ENCODE data around the gene SPTLC2. TPM values are rescaled to one million over a fixed set of nuclear protein-coding genes. Genes with fewer than 3 reads are reported as not detected.

Gene SPTLC2
- total RNA-seq, 1 donor from 2014 or later, result 44.2 TPM

DNA sequence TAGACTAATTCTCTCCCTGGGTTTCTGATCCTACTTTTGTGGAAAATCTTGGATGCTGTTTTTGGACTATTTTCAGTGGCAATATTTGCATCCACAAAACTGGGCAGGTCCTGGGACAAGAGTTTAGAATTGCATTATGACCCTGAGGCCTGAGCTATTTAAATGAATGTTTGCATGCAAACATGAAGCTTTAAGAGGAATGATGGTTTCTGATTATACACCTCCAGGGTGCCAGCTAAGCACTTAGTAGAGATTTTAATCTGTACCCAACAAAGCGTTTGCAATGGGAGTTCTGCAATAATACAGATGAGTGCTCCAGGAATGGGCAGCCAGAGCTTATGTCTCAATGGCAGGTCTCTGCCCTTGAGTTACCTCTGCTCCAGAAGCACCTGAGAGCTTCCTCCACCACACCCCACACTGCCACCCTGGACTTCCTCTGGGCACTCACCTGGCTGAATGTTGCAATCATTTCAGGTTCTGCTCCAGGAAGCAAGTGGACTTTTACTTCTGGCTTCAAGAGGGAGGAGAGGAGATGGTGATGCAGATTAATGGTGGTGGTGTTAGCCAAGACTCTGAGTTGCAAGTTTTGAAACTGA, 6.0 kb upstream of the SPTLC2 start:
- DNase-seq (ENCODE audit: low spot score), result peak; percentile 77

DNA sequence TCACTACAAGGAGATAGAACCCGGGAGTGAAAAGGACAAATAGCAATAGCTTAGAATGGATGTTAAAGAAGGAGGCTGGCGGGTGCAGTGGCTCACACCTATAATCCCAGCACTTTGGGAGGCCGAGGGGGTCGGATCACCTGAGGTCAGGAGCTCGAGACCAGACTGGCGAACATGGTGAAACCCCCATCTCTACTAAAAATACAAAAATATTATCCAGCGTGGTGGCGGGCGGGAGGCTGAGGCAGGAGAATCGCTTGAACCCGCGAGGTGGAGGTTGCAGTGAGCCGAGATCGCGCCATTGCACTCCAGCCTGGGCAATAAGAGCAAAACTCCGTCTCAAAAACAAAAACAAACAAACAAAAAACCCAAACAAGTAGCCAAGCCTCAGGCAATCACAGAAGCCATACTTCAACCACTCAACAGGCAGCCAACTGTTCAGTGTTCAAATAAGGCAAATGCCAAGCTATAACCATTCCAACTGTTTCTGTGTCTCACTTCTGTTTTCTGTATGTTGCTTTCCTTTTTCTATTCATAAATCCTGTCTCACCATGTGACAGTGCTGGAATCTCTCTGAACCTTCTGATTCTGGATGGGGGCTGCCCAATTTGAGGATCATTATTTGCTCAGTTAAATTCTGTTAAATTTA, 3.9 kb upstream of the SPTLC2 start:
- no peak for DNase-seq (ENCODE audit: low spot score)

DNA sequence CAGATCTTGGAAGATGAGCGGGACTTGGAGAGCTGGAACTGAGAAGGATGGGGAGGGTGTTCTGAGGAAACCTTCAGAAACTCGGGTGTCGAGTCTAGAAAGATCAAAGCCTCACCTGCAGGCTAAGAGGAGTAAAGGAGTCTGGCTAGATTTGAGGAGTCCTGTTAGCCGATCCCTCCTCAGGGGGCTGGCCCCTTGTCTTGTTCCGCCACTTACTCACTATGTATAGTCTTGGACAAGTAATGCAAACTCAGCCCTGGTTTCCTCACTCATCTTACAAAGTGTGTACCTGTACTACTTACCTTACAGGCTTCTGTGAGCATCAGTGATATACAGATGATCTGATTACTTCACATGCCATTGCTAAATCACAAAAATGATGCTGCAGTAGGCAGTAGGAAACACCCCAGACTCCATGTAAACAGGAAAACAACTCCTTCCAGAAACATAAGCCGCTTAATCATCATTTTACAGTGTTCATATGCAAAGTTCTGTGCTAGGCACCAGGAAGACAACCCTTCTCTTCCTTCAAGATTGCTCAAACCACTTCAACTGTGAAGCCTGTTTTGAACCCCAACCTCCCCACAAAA, 2.0 kb upstream of the SPTLC2 start:
- no peak for DNase-seq (ENCODE audit: low spot score)

DNA sequence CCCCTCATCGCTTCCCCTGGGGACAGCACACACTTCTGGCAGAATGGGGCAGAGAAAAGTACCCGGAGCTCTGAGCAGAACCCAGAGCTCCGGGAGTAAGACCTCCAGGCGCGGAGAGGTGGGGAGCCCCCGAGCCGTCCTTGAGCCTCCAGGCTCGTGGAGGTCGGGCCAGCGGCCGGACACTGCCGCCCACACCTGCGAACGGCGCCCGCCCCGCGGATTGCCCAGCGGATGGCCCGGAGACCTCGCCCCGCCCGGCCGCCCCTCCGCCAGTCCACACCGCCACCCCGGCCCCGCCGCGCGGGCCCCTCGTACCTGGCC, 344 bp downstream of the SPTLC2 start:
- DNase-seq (ENCODE audit: low spot score), result no peak

DNA sequence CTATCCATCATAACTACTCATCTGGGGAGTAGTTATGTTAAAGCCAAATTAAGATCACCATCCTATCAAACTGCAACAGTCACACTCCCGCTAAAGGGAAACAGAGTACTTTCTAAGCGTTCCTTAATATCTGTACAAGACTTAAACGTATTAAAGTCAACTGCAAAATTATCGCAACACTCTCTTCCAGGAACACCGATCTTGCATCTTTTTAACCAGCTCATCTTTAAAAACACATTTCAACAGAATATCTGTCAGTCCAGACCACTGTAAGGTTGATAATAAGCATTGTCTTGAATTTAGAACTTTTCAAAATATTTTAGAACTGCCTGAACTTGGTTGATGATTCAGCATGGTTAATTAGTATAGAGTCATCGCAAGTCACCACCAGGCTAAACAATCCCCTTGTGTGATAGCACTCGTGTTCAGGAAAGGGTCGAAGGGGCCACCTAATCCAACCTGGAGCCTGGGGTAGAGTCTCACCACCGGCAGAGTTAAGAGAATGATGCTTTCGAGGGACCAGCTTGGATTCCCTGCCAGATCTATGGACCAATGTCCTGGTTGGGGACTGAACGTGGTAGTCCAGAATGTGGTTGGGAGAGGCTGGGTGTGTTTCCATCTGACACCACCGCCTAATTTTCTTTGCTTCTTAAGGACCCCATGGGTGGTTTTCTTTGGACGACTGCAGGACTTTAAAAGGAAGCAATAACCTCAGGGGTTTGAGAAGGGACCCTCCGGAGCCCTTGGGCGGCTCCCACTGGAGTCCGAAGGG, 890 bp downstream of the SPTLC2 start:
- DNase-seq (ENCODE audit: low spot score), result no peak

DNA sequence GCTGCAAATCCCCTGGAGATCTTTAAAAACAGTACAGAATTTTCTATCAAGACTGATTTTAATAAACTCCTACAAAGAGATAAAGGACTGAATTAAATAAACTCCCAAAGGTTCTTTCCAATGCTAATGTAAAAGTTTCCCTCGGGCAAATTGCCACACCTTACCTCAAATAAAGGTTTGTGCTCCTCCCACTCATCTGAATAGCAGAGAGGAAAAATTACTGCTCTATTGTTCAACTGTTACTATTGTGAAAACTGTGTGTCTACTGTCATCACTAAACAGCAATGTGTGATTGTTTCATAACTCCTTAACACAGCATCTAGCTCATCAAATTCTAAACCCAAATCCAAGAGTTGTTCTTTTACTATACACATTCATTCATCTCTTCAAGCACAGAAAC, 3.2 kb downstream of the SPTLC2 start:
- DNase-seq (ENCODE audit: low spot score), result no peak

DNA sequence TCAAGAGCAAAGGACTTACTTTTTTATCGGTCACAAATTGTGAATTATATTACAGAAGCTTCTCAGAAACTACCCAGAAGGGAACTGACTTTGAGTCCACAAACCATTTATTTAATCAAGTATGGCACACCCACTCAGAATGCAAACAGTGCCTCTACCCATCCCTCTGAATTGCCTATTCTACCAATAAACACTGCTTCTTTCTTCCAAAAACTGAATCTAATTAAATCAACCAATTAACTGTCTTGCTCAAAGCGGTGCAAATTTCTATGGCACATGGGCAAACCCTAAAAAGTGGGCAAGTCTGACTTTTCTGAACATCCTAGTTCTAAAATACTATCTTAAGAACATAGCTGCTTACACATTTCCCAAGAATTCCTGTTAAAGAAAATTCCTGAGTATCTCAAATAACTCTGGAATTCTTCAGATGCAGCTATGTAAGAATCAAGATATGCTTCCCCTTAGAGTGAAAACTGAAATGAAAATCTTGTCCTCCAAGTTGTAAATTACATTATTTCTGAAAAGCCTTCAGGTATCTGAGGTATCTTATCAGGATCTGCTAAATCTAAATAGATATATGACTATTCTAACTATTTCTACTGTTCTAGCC, 4.3 kb downstream of the SPTLC2 start:
- DNase-seq (ENCODE audit: low spot score), result no peak

DNA sequence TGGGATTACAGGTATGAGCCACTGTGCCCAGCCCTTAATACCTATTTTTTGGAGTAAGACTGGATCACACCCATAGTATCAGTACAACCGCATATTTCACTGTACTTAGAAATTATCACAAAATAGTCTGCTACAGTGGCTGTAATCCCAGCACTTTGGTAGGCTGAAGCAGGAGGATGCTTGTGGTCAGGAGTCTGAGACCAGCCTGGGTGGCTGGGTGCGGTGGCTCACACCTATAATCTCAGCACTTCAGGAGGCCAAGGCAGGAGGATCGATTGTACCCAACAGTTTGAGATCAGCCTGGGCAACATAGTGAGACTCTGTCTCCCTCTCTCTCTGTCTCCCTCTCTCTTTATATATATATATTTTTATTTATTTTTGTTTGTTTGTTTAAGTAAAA, 5.9 kb downstream of the SPTLC2 start:
- no peak for DNase-seq (ENCODE audit: low spot score)

DNA sequence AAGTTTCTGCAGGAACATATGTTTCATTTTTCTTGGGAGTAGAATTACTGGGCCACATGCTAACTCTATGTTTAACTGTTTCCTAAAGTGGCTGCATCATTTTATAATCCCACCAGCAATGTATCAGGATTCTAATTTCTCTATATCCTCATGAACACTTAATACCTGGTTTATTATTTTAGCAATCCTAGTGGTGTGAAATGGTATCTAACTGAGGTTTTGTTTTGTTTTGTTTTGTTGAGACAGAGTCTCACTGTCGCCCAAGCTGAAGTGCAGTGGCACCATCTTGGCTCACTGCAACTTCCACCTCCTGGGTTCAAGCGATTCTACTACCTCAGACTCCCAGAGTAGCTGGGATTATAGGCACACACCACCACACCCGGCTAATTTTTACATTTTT, 6.5 kb downstream of the SPTLC2 start:
- no peak for DNase-seq (ENCODE audit: low spot score)

DNA sequence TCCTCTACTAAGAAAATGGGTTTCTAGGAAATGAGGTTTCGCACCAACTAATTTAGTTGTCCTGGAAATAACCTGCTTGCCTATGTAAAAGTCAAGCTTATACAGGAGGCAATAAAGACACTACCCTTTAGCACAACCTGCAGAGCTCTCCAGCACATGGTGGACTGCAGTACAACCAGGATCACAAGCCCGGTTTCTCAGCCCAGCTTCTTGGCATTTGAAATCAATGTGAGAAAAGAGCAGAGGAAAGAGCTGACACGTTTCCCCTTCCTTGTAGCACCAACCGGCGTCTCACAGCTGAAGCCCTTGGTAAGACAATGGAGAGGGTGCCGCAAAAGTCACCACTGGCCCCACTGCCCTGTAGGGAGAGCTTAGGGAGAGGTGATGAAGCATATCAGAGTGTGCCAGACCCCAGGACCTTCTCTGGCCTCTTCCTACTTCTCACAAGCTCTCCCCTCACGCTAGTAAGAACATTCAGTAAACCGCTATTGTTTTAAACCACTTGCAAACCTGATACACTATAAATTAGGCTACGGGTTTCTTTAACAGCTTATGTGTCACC, 8.6 kb downstream of the SPTLC2 start:
- DNase-seq (ENCODE audit: low spot score), result no peak

DNA sequence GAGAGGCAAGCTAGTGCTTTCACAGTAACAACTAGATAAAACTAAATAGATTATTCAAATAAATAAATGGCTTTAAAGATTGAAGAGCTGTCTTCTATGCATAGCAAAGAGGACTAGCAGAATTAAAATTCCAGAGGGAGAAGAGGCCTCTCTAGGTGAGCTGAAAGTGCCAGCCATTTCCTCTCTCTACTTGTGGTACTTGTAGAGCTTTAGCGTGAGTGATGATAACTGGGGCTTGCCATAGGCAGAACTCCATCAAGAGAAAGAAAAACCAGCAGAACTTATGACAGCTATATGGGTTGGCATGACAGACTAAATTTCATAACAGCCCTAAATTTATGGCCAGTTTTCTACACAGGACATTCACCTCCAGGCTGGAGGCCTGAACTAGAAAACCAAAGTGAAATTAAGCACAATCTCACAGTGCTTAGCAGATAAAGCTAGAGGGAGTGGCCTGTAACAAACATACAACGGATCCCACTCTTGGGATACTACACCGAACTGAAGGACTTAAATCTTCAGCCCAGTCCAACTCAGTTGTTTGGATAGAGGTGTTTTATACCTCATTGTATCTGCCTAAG, 11.0 kb downstream of the SPTLC2 start:
- DNase-seq (ENCODE audit: low spot score), result no peak

DNA sequence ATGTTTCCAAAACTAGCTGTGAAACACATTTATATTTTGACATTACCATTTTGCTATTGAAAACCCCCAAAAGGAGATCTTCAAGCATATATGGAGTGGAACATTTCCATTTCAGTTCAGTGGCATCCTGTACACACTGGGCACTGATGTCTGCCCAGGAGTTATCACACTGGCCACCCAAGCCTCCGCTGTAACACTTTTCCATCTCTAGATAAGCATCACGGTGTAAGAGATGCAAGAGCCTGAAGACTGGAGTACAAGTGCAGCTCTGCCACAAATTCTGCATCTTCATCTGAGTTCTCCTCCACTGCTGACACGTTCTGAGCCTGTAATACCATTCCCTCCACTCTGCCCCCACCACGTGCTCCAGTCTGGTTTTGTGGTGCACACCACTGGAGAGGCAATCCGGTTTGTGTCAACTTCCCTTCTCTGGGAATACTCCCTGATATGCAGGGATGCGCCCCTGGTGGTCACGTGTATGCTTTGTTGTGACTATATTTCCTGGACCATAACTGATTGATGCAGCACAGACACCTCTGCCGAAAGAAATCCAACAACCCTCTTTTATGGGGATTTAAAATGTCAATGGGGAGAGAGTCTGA, 12.7 kb downstream of the SPTLC2 start:
- DNase-seq (ENCODE audit: low spot score), result no peak

DNA sequence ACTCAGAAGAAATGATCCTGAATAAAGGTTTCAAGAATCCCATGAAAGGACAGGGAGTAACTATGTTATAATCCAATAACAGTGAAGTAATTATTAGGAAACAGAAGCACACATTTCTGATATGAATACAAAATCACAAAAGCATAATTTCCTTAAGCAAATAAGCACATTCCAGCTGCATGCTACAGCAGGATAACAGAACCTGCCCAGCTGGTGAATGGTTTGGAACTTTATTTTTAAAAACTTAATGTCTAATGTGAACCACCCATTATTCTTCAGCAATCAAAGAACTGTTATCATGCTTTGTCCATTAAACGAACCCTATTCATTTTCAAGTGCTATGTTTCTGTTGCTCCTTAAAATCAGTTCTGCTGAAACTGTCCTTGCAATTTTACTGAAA, 13.4 kb downstream of the SPTLC2 start:
- DNase-seq (ENCODE audit: low spot score), result no peak

DNA sequence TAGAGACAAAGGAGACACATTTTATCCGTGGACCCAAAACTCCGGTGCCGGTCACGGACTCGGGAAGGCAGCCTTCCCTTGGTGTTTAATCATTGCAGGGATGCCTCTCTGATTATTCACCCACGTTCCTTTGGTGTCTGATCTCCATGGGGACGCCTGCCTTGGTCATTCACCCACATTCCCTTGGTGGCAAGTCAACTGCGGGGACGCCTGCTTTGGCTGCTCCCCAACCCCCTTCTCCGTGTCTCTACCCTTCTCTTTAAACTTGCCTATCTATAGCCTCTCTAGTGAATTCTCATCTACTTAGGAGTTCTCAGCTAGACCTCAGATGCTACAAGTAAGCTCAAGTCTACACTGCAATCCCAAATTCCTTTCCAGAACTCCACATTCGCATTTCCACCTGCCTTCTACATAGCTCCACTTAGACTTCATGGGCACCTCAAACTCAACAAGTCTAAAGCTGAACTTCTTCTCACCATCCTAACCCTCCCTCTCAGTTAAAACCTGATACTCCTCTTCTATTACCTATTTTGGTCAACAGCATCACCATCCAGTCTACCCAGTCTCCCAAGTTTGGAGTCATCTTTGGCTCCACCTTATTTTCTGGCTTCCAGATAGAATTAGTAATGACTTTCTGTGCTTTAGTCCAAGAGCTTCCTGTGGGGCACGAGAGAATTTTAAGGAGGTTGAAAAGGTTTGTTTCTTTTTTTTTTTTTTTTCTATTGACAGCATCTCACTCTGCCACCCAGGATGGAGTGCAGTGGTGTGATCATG, 14.4 kb downstream of the SPTLC2 start:
- DNase-seq (ENCODE audit: low spot score), result no peak

DNA sequence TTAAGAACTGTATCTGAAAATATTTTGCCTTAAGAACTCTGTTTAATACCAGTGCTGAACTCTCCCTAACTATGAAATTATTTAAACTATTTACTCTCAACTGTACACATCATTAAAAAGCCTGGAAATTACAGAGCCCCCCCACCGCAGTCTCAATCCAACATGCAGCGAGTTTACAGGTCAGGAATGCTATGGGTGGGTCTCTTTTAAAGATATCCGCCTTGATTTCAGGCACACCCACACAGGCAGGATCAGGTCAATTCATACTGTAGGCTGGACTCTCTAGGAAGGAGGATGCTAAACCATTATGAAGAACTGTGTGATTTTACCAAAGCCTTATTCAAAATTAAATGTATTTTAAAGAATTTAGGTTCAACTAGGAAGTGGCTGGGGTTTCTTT, 16.5 kb downstream of the SPTLC2 start:
- DNase-seq (ENCODE audit: low spot score), result no peak

DNA sequence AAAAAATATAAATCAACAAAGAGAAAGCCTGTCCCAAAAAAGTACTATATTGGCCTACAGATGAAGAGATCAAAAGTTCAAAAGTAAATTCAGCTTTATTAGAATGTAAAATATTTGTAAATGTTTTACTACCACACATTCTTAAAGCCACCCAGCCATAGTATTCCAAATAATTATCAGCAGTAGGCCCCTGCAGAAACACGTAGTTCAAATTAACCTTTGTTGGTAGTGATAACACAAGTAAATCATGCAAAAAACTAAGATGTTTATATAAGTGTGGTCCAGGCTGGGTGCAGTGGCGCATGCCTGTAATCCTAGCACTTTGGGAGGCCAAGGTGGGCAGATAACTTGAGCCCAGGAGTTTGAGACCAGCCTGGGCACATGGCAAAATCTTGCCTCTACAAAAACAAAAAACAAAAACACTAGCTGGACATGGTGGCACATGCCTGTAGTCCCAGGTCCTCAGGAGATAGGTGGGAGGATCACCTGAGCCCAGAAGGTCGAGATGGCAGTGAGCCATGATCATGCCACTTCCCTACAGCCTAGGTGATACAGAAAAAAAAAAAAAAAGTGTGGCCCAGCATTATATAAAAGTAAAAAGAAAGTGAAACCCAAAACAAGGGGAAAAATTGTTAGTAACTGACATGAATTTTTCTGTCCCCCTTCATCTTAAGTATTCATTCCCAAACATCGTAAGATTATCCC, 17.9 kb downstream of the SPTLC2 start:
- no peak for DNase-seq (ENCODE audit: low spot score)

DNA sequence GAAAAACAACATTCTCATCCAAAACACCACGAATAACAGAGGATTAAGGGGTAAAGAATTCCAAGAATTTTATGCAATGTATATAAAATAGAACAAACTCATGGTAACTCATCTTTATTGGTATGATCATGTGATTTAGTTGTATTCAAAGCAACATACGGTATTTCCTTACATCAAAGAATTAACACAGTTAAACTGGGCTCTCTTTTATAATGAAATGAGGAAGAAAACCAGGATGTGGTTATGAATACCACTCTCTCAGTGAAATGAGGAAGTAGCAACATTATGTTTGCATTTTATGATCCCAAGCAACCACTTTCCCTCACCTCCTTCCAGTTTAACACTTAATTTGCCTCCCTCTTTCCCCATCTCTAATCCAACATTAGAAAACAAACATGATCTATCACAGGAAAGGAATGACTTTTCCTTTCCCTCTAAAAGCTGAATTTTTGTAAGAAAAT, 22.9 kb downstream of the SPTLC2 start:
- no peak for DNase-seq (ENCODE audit: low spot score)

DNA sequence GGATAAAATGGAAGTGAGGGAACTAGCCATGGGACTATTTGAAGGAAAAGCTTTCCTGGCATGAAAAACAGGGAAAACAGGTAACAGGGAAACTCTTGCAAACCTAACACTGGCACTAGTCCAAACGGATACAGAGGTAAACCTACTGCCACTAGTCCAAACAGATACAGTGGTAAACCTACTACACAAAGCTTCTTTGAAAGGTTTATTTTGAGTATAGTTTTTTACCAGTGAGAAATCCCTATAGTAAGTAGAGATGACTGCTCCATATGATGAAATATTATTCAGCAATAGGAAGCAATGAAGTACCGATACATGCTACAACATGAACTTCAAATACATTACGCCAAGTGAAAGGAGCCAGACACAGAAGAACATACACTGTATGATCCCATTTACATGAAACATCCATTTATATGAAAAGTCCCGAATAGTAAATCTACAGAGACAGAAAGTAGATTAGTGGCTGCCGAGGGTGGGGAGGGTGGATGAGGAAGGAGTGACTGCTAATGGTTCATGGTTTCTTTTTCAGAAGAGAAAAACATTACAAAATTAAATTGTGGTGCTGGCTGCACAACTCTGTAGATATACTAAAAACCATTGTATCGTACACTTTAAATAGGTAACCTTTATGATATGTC, 25.5 kb downstream of the SPTLC2 start:
- DNase-seq (ENCODE audit: low spot score), result no peak

DNA sequence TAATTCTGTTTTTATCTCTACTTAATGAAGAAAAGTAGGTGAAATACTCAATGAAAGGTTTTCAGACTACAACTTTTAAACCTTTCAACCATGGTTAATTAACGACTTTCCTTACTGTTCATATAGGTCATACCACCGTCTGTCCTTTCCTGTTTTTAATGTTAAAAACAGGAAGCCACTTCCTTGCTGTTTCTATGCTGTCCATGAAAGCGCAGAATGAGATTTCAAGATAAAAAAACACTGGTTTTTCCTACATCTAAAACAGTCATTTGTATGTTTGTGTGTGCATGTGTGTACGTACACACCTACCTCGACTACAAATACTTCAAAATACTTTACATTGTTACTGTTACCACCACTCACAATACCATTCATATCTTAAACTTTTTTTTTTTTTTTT, 27.3 kb downstream of the SPTLC2 start:
- DNase-seq (ENCODE audit: low spot score), result no peak
